Measurements from ENCODE around the gene FOXK1. TPM values are rescaled to one million over a fixed set of nuclear protein-coding genes. Genes with fewer than 3 reads are reported as not detected.
"Not testable (repeated sequence)": the region's sequence is repeated elsewhere in the genome, so short reads cannot be mapped to it uniquely, and the experiment has no call there.

Gene FOXK1
- total RNA-seq, 2 donors from 2014 or later: 37.1 to 40.5 TPM

- Mint-ChIP-seq H3K9me3 (no peaks in the 10 kb centered on the region), H3K36me3 (peaks cover 4 to 25% of the 10 kb centered on the region in 2 donors), H3K27ac (no peak overlapping the region)
- ATAC-seq (no peak), DNase-seq (ENCODE audit: low spot score in 2 of 2) (no peak)
These were observed 5.9 kb downstream of the FOXK1 start for GRCh38 chr7:4687956-4688355.

GRCh38 chr7:4689151-4689550 lies 7.1 kb downstream of the FOXK1 start:
- no peak for DNase-seq (ENCODE audit: low spot score in 2 of 2)
- no peaks in the 10 kb centered on the region for H3K9me3 Mint-ChIP-seq
- peaks cover 0 to 19% of the 10 kb centered on the region in 2 donors for H3K36me3 Mint-ChIP-seq
- peak overlapping the region in 1 of 2 donors; percentile 50 for H3K27ac Mint-ChIP-seq
- ATAC-seq: no peak

GRCh38 chr7:4689668-4690067 lies 7.6 kb downstream of the FOXK1 start:
- H3K27ac Mint-ChIP-seq: no peak overlapping the region
- H3K9me3 Mint-ChIP-seq: no peaks in the 10 kb centered on the region
- DNase-seq (ENCODE audit: low spot score in 2 of 2): no peak
- peaks cover 0 to 14% of the 10 kb centered on the region in 2 donors for H3K36me3 Mint-ChIP-seq
- ATAC-seq: no peak

- H3K36me3 Mint-ChIP-seq: peaks cover 0 to 13% of the 10 kb centered on the region in 2 donors
- H3K9me3 Mint-ChIP-seq: no peaks in the 10 kb centered on the region
- peak overlapping the region in 1 of 2 donors; percentile 15 for H3K27ac Mint-ChIP-seq
- DNase-seq (ENCODE audit: low spot score in 2 of 2): no peak
- ATAC-seq: no peak
These were observed 9.1 kb downstream of the FOXK1 start for GRCh38 chr7:4690953-4691856.

GRCh38 chr7:4692055-4692454 lies 10.0 kb downstream of the FOXK1 start:
- Mint-ChIP-seq H3K36me3 (peaks cover 0 to 6% of the 10 kb centered on the region in 2 donors), H3K9me3 (no peaks in the 10 kb centered on the region), H3K27ac (no peak overlapping the region)
- no peak for ATAC-seq
- no peak for DNase-seq (ENCODE audit: low spot score in 2 of 2)

- H3K27ac Mint-ChIP-seq; H3K9me3 Mint-ChIP-seq; ATAC-seq; H3K36me3 Mint-ChIP-seq; DNase-seq (ENCODE audit: low spot score in 2 of 2): not testable (repeated sequence)
These were observed 10.5 kb downstream of the FOXK1 start for GRCh38 chr7:4692622-4693021.

- no peak for DNase-seq (ENCODE audit: low spot score in 2 of 2)
- no peaks in the 10 kb centered on the region for H3K9me3 Mint-ChIP-seq
These were observed 11.1 kb downstream of the FOXK1 start for GRCh38 chr7:4693152-4693551.

GRCh38 chr7:4693749-4694148 lies 11.7 kb downstream of the FOXK1 start:
- H3K9me3 Mint-ChIP-seq: no peaks in the 10 kb centered on the region
- peaks cover 0 to 6% of the 10 kb centered on the region in 2 donors for H3K36me3 Mint-ChIP-seq
- ATAC-seq: no peak
- DNase-seq (ENCODE audit: low spot score in 2 of 2): no peak
- peak overlapping the region in 1 of 2 donors; percentile 7 for H3K27ac Mint-ChIP-seq

More at GRCh38 chr7:4693152-4693551, 11.1 kb downstream of the FOXK1 start:
- Mint-ChIP-seq H3K27ac (no peak overlapping the region), H3K36me3 (peaks cover 0 to 6% of the 10 kb centered on the region in 2 donors)
- ATAC-seq: no peak

- no peak for DNase-seq (ENCODE audit: low spot score in 2 of 2)
- H3K27ac Mint-ChIP-seq: peak overlapping the region in 1 of 2 donors; percentile 14
- ATAC-seq: no peak
- H3K36me3 Mint-ChIP-seq: peaks cover 0 to 4% of the 10 kb centered on the region in 2 donors
- no peaks in the 10 kb centered on the region for H3K9me3 Mint-ChIP-seq
These were observed 12.2 kb downstream of the FOXK1 start for GRCh38 chr7:4694305-4694704.

GRCh38 chr7:4698707-4699275 lies 16.7 kb downstream of the FOXK1 start:
- Mint-ChIP-seq H3K27ac (no peak overlapping the region), H3K9me3 (no peaks in the 10 kb centered on the region), H3K36me3 (no peaks in the 10 kb centered on the region)
- DNase-seq (ENCODE audit: low spot score in 2 of 2) (no peak), ATAC-seq (no peak)

GRCh38 chr7:4699841-4700240 lies 17.7 kb downstream of the FOXK1 start:
- ATAC-seq (no peak), DNase-seq (ENCODE audit: low spot score in 2 of 2) (no peak)
- Mint-ChIP-seq H3K9me3 (no peaks in the 10 kb centered on the region), H3K27ac (peak overlapping the region in 1 of 2 donors; percentile 1), H3K36me3 (no peaks in the 10 kb centered on the region)

GRCh38 chr7:4700577-4701235 lies 18.6 kb downstream of the FOXK1 start:
- Mint-ChIP-seq H3K36me3 (no peaks in the 10 kb centered on the region), H3K27ac (peak overlapping the region; percentile 39 to 60), H3K9me3 (no peaks in the 10 kb centered on the region)
- ATAC-seq (peak; percentile 41 to 53), DNase-seq (ENCODE audit: low spot score in 2 of 2) (no peak)

GRCh38 chr7:4702961-4703512 lies 20.9 kb downstream of the FOXK1 start:
- Mint-ChIP-seq H3K27ac (peak overlapping the region in 1 of 2 donors; percentile 41), H3K9me3 (no peaks in the 10 kb centered on the region), H3K36me3 (no peaks in the 10 kb centered on the region)
- DNase-seq (ENCODE audit: low spot score in 2 of 2) (no peak), ATAC-seq (no peak)

GRCh38 chr7:4703532-4703931 lies 21.4 kb downstream of the FOXK1 start:
- Mint-ChIP-seq H3K27ac (no peak overlapping the region), H3K36me3 (no peaks in the 10 kb centered on the region)
- no peak for DNase-seq (ENCODE audit: low spot score in 2 of 2)

GRCh38 chr7:4706384-4707216 lies 24.5 kb downstream of the FOXK1 start:
- DNase-seq (ENCODE audit: low spot score in 2 of 2) (no peak), ATAC-seq (no peak)
- Mint-ChIP-seq H3K27ac (no peak overlapping the region), H3K36me3 (peaks cover 0 to 9% of the 10 kb centered on the region in 2 donors), H3K9me3 (no peaks in the 10 kb centered on the region)

More at GRCh38 chr7:4703532-4703931, 21.4 kb downstream of the FOXK1 start:
- no peaks in the 10 kb centered on the region for H3K9me3 Mint-ChIP-seq
- no peak for ATAC-seq

- H3K27ac Mint-ChIP-seq: no peak overlapping the region
- H3K9me3 Mint-ChIP-seq: no peaks in the 10 kb centered on the region
- peaks cover 0 to 9% of the 10 kb centered on the region in 2 donors for H3K36me3 Mint-ChIP-seq
- ATAC-seq (no peak), DNase-seq (ENCODE audit: low spot score in 2 of 2) (no peak)
These were observed 25.2 kb downstream of the FOXK1 start for GRCh38 chr7:4707217-4707741.

Measured in activated naive CD4-positive, alpha-beta T cell treated with anti-CD3 and anti-CD28 coated beads, Interleukin-2, amount 50 U/mL, for 72 hours (primary cell).